ENCODE results near the gene MTOR.
"Not testable (repeated sequence)": the region's sequence is repeated elsewhere in the genome, so short reads cannot be mapped to it uniquely, and the experiment has no call there.

Gene MTOR

GRCh38 chr1:11187494-11187893 lies 74.9 kb downstream of the MTOR start:
- no peak overlapping the region for H3K27ac ChIP-seq
- no peaks in the 10 kb centered on the region for H4K20me1 ChIP-seq (ENCODE audit: insufficient read depth)
- no peaks in the 10 kb centered on the region for H3K79me2 ChIP-seq (ENCODE audit: insufficient read depth, low read depth)
- no peaks in the 10 kb centered on the region for H3K27me3 ChIP-seq (ENCODE audit: insufficient read depth, low read depth)
- no peak overlapping the region for H2AFZ ChIP-seq (ENCODE audit: low read depth)
- no peak overlapping the region for H3K4me3 ChIP-seq (IDR thresholded peaks at IDR 0.05; ENCODE audit: insufficient read depth, low read depth, low read length)
- H3K4me1 ChIP-seq (ENCODE audit: low read depth, poor library complexity, severe bottlenecking), result no peaks in the 10 kb centered on the region
- no peak overlapping the region for H3K9ac ChIP-seq
- H3K4me2 ChIP-seq, result no peak overlapping the region
- TF ChIP-seq CTCF (conservative IDR thresholded peaks at IDR 0.05; ENCODE audit: low read depth, low read length), result no peak
- H3K36me3 ChIP-seq (ENCODE audit: insufficient read depth), result no peaks in the 10 kb centered on the region

- H2AFZ ChIP-seq (ENCODE audit: low read depth), result no peak overlapping the region
- no peaks in the 10 kb centered on the region for H4K20me1 ChIP-seq (ENCODE audit: insufficient read depth)
- H3K4me2 ChIP-seq, result no peak overlapping the region
- no peak overlapping the region for H3K27ac ChIP-seq
- H3K27me3 ChIP-seq (ENCODE audit: insufficient read depth, low read depth), result no peaks in the 10 kb centered on the region
- H3K36me3 ChIP-seq (ENCODE audit: insufficient read depth), result no peaks in the 10 kb centered on the region
- no peaks in the 10 kb centered on the region for H3K79me2 ChIP-seq (ENCODE audit: insufficient read depth, low read depth)
- no peak overlapping the region for H3K4me3 ChIP-seq (IDR thresholded peaks at IDR 0.05; ENCODE audit: insufficient read depth, low read depth, low read length)
- no peak overlapping the region for H3K9ac ChIP-seq
- no peak for TF ChIP-seq CTCF (conservative IDR thresholded peaks at IDR 0.05; ENCODE audit: low read depth, low read length)
- H3K4me1 ChIP-seq (ENCODE audit: low read depth, poor library complexity, severe bottlenecking), result no peaks in the 10 kb centered on the region
Observed at GRCh38 chr1:11187000-11187399, 75.4 kb downstream of the MTOR start.

GRCh38 chr1:11184973-11185372 lies 77.4 kb downstream of the MTOR start:
- Histone ChIP-seq H3K36me3 (ENCODE audit: insufficient read depth) (no peaks in the 10 kb centered on the region), H3K4me3 (IDR thresholded peaks at IDR 0.05; ENCODE audit: insufficient read depth, low read depth, low read length) (no peak overlapping the region), H3K27ac (no peak overlapping the region), H3K79me2 (ENCODE audit: insufficient read depth, low read depth) (no peaks in the 10 kb centered on the region), H4K20me1 (ENCODE audit: insufficient read depth) (no peaks in the 10 kb centered on the region), H2AFZ (ENCODE audit: low read depth) (no peak overlapping the region), H3K27me3 (ENCODE audit: insufficient read depth, low read depth) (no peaks in the 10 kb centered on the region), H3K4me1 (ENCODE audit: low read depth, poor library complexity, severe bottlenecking) (no peaks in the 10 kb centered on the region), H3K9ac (no peak overlapping the region), H3K4me2 (no peak overlapping the region)
- no peak for TF ChIP-seq CTCF (conservative IDR thresholded peaks at IDR 0.05; ENCODE audit: low read depth, low read length)

GRCh38 chr1:11182884-11183283 lies 79.5 kb downstream of the MTOR start:
- Histone ChIP-seq H3K4me1 (ENCODE audit: low read depth, poor library complexity, severe bottlenecking) (no peaks in the 10 kb centered on the region), H3K36me3 (ENCODE audit: insufficient read depth) (no peaks in the 10 kb centered on the region), H3K4me2 (no peak overlapping the region), H4K20me1 (ENCODE audit: insufficient read depth) (no peaks in the 10 kb centered on the region), H3K27me3 (ENCODE audit: insufficient read depth, low read depth) (no peaks in the 10 kb centered on the region), H3K4me3 (IDR thresholded peaks at IDR 0.05; ENCODE audit: insufficient read depth, low read depth, low read length) (no peak overlapping the region), H3K27ac (no peak overlapping the region), H3K9ac (no peak overlapping the region), H2AFZ (ENCODE audit: low read depth) (no peak overlapping the region), H3K79me2 (ENCODE audit: insufficient read depth, low read depth) (no peaks in the 10 kb centered on the region)
- no peak for TF ChIP-seq CTCF (conservative IDR thresholded peaks at IDR 0.05; ENCODE audit: low read depth, low read length)

- Histone ChIP-seq H3K4me1 (ENCODE audit: low read depth, poor library complexity, severe bottlenecking) (no peaks in the 10 kb centered on the region), H3K4me3 (IDR thresholded peaks at IDR 0.05; ENCODE audit: insufficient read depth, low read depth, low read length) (no peak overlapping the region), H4K20me1 (ENCODE audit: insufficient read depth) (no peaks in the 10 kb centered on the region), H2AFZ (ENCODE audit: low read depth) (no peak overlapping the region), H3K27me3 (ENCODE audit: insufficient read depth, low read depth) (no peaks in the 10 kb centered on the region), H3K36me3 (ENCODE audit: insufficient read depth) (no peaks in the 10 kb centered on the region), H3K27ac (no peak overlapping the region), H3K79me2 (ENCODE audit: insufficient read depth, low read depth) (no peaks in the 10 kb centered on the region), H3K9ac (no peak overlapping the region), H3K4me2 (no peak overlapping the region)
- no peak for TF ChIP-seq CTCF (conservative IDR thresholded peaks at IDR 0.05; ENCODE audit: low read depth, low read length)
Observed at GRCh38 chr1:11180342-11180744, 82.0 kb downstream of the MTOR start.

GRCh38 chr1:11179749-11180148 lies 82.6 kb downstream of the MTOR start:
- H3K36me3 ChIP-seq (ENCODE audit: insufficient read depth); H3K9ac ChIP-seq; H3K4me1 ChIP-seq (ENCODE audit: low read depth, poor library complexity, severe bottlenecking); H3K27me3 ChIP-seq (ENCODE audit: insufficient read depth, low read depth); H3K4me2 ChIP-seq; H4K20me1 ChIP-seq (ENCODE audit: insufficient read depth); H3K27ac ChIP-seq; H2AFZ ChIP-seq (ENCODE audit: low read depth); H3K4me3 ChIP-seq (IDR thresholded peaks at IDR 0.05; ENCODE audit: insufficient read depth, low read depth, low read length); H3K79me2 ChIP-seq (ENCODE audit: insufficient read depth, low read depth): not testable (repeated sequence)

Measured in KMS-11 (cell line).